Activated CD8-positive, alpha-beta memory T cell treated with anti-CD3 and anti-CD28 coated beads, Interleukin-2, amount 50 U/mL, for 48 hours (primary cell): ENCODE data around the gene INTS1.
A peak's percentile ranks its signal among the peaks of the same experiment; 100 is the strongest.
"Not testable (repeated sequence)": the region's sequence is repeated elsewhere in the genome, so short reads cannot be mapped to it uniquely, and the experiment has no call there.

ENCODE experiments used
- DNase-seq: peaks from one replicate; pipeline ENCODE4 v3.0.0-alpha.2; 2020

The INTS1 gene

GRCh38 chr7:1444925-1445322 is 59.3 kb downstream of the INTS1 start:
- DNase-seq: no peak

- no peak for DNase-seq
These were observed 59.8 kb downstream of the INTS1 start for GRCh38 chr7:1444214-1444924.

- DNase-seq: not testable (repeated sequence)
These were observed 60.5 kb downstream of the INTS1 start for GRCh38 chr7:1443587-1444200.

- no peak for DNase-seq
These were observed 61.6 kb downstream of the INTS1 start for GRCh38 chr7:1442355-1443124.

GRCh38 chr7:1441615-1442354 is 62.4 kb downstream of the INTS1 start:
- DNase-seq: no peak

- DNase-seq: no peak
These were observed 63.6 kb downstream of the INTS1 start for GRCh38 chr7:1440620-1441019.

GRCh38 chr7:1439373-1440363 is 64.5 kb downstream of the INTS1 start:
- DNase-seq: no peak

GRCh38 chr7:1438821-1439220 is 65.4 kb downstream of the INTS1 start:
- no peak for DNase-seq

GRCh38 chr7:1438208-1438607 is 66.0 kb downstream of the INTS1 start:
- DNase-seq: no peak

GRCh38 chr7:1437155-1437880 is 66.9 kb downstream of the INTS1 start:
- DNase-seq: no peak

- DNase-seq: no peak
These were observed 67.6 kb downstream of the INTS1 start for GRCh38 chr7:1436608-1437007.

GRCh38 chr7:1434891-1435670 is 69.1 kb downstream of the INTS1 start:
- DNase-seq: no peak

GRCh38 chr7:1434165-1434718 is 69.9 kb downstream of the INTS1 start:
- no peak for DNase-seq

- DNase-seq: no peak
These were observed 70.9 kb downstream of the INTS1 start for GRCh38 chr7:1433128-1433920.

GRCh38 chr7:1432411-1433082 is 71.6 kb downstream of the INTS1 start:
- peak; percentile 97 for DNase-seq

- DNase-seq: no peak
These were observed 72.4 kb downstream of the INTS1 start for GRCh38 chr7:1431634-1432380.

- DNase-seq: no peak
These were observed 73.0 kb downstream of the INTS1 start for GRCh38 chr7:1431226-1431625.
